DND-41 (cell line): ENCODE results near the gene TAOK3.

Experiments used
- EZH2 ChIP-seq: IDR thresholded peaks from 3 replicates; pipeline ENCODE4 v1.6.1; 2012; ENCODE audit warnings: borderline replicate concordance, low read depth, mild to moderate bottlenecking, moderate library complexity, low read length, inconsistent platforms; ENCODE audit not compliant: severe bottlenecking
- TF ChIP-seq, protein P1 (sequence below): IDR thresholded peaks from 2 replicates; pipeline ENCODE4 v1.5.1; 2012; ENCODE audit warnings: borderline replicate concordance, low read length, moderate library complexity, mild to moderate bottlenecking; ENCODE audit not compliant: poor library complexity, severe bottlenecking; ENCODE audit errors: extremely low read depth

- TF ChIP-seq, protein P1, sequence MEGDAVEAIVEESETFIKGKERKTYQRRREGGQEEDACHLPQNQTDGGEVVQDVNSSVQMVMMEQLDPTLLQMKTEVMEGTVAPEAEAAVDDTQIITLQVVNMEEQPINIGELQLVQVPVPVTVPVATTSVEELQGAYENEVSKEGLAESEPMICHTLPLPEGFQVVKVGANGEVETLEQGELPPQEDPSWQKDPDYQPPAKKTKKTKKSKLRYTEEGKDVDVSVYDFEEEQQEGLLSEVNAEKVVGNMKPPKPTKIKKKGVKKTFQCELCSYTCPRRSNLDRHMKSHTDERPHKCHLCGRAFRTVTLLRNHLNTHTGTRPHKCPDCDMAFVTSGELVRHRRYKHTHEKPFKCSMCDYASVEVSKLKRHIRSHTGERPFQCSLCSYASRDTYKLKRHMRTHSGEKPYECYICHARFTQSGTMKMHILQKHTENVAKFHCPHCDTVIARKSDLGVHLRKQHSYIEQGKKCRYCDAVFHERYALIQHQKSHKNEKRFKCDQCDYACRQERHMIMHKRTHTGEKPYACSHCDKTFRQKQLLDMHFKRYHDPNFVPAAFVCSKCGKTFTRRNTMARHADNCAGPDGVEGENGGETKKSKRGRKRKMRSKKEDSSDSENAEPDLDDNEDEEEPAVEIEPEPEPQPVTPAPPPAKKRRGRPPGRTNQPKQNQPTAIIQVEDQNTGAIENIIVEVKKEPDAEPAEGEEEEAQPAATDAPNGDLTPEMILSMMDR = no peak
- no peak for TF ChIP-seq EZH2
These were observed 3.9 kb downstream of the TAOK3 start for GRCh38 chr12:118368821-118369220.
